ENCODE measurements around the gene FLNC. TPM values are rescaled to one million over a fixed set of nuclear protein-coding genes. Genes with fewer than 3 reads are reported as not detected.

FLNC gene
- total and polyA plus RNA-seq, 9 of the 15 experiments (the other 6 are each of a cell fraction or from before 2014, with no cell fraction given): 0.90 to 155 (median 28.8) TPM

GRCh38 chr7:128830231-128831177 is at the start of gene FLNC (continued):
- no peak for TF ChIP-seq ZNF347 (CRISPR knock-in tag; IDR thresholded peaks at IDR 0.05; ENCODE audit: low read depth)
- TF ChIP-seq ZNF407 (IDR thresholded peaks at IDR 0.05; ENCODE audit: low read depth): no peak
- TF ChIP-seq CHD2 (IDR thresholded peaks at IDR 0.05; ENCODE audit: low read depth, low read length): no peak
- TF ChIP-seq ZBTB40 (IDR thresholded peaks at IDR 0.05): peak; percentile 51
- no peak for TF ChIP-seq ZBTB40 (CRISPR knock-in tag; IDR thresholded peaks at IDR 0.05)
